PFSK-1 (cell line): ENCODE results near the gene ADGRF3.

Experiments
- POLR2AphosphoS5 ChIP-seq: IDR thresholded peaks from 2 replicates; pipeline ENCODE4 v1.6.1; 2012; ENCODE audit warnings: low read depth, mild to moderate bottlenecking, control low read depth, low read length, moderate library complexity
- REST ChIP-seq, 2 experiments: IDR thresholded peaks; 2 replicates each; pipeline versions ENCODE4 v1.6.1 to v1.8.0; 2011 to 2012; ENCODE audit warnings: low read depth in 2 of 2, low read length in 2 of 2, control low read depth in 1 of 2, inconsistent platforms in 1 of 2, mild to moderate bottlenecking in 1 of 2, moderate library complexity in 1 of 2; ENCODE audit not compliant: insufficient read depth in 1 of 2
- SIN3A ChIP-seq: IDR thresholded peaks from 2 replicates; pipeline ENCODE4 v1.6.1; 2012; ENCODE audit warnings: mild to moderate bottlenecking, low read length, moderate library complexity, borderline replicate concordance; ENCODE audit not compliant: insufficient read depth
- TAF1 ChIP-seq: IDR thresholded peaks from 2 replicates; pipeline ENCODE4 v1.6.1; 2012; ENCODE audit warnings: low read length, control low read depth, borderline replicate concordance; ENCODE audit not compliant: insufficient read depth

DNA sequence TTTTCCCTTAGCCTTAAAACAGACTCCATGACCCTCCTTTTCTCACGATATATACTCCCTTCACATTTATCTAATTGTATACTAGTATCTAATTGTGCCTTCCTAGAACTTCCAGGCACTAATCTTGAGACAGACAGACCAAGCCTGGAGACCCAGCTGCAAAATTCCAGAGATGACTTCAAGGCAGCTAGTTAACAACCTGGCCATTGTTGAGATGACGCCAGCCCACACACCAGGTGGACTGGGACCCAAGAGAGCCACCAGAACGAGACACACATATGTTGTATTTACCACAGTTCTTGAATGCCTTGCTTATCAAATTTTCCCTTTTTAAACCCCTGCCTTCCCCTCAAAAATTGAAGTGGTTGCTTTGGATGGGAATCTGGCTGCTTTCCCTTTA lies 49.5 kb downstream of the ADGRF3 start:
- TF ChIP-seq SIN3A: no peak
- no peak for TF ChIP-seq REST (IDR thresholded peaks at IDR 0.05; ENCODE audit: insufficient read depth in 1 of 2, low read depth in 2 of 2, low read length in 2 of 2)
- no peak for TF ChIP-seq POLR2AphosphoS5
- TF ChIP-seq TAF1: no peak
